PC-3 (cell line): ENCODE measurements around the gene CACNA1H.

Experiments used
- EZH2 ChIP-seq: fragments of 300-600 bp; sonication (generic); IDR thresholded peaks from one replicate; pipeline ENCODE4 v1.6.1; 2017; ENCODE audit warnings: antibody characterized with exemption, mild to moderate bottlenecking, low read length; ENCODE audit not compliant: unreplicated experiment
- TF ChIP-seq, protein P1 (sequence below): fragments of 300-600 bp; sonication (generic); conservative IDR thresholded peaks from 2 replicates; pipeline ENCODE4 v1.5.1; 2017; ENCODE audit warnings: antibody characterized with exemption, low read depth, mild to moderate bottlenecking, low read length

- TF ChIP-seq, protein P1, sequence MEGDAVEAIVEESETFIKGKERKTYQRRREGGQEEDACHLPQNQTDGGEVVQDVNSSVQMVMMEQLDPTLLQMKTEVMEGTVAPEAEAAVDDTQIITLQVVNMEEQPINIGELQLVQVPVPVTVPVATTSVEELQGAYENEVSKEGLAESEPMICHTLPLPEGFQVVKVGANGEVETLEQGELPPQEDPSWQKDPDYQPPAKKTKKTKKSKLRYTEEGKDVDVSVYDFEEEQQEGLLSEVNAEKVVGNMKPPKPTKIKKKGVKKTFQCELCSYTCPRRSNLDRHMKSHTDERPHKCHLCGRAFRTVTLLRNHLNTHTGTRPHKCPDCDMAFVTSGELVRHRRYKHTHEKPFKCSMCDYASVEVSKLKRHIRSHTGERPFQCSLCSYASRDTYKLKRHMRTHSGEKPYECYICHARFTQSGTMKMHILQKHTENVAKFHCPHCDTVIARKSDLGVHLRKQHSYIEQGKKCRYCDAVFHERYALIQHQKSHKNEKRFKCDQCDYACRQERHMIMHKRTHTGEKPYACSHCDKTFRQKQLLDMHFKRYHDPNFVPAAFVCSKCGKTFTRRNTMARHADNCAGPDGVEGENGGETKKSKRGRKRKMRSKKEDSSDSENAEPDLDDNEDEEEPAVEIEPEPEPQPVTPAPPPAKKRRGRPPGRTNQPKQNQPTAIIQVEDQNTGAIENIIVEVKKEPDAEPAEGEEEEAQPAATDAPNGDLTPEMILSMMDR = no peak
- TF ChIP-seq EZH2 = no peak
These were observed 26.3 kb upstream of the CACNA1H start for GRCh38 chr16:1126586-1126985.
